ENCODE data around the gene VSIR. TPM values are rescaled to one million over a fixed set of nuclear protein-coding genes. Genes with fewer than 3 reads are reported as not detected.

Gene VSIR
- total and polyA plus RNA-seq, 10 of the 15 experiments (the other 5 are each of a cell fraction or from before 2014, with no cell fraction given) = 0.19 to 12.5 (median 6.7) TPM

DNA sequence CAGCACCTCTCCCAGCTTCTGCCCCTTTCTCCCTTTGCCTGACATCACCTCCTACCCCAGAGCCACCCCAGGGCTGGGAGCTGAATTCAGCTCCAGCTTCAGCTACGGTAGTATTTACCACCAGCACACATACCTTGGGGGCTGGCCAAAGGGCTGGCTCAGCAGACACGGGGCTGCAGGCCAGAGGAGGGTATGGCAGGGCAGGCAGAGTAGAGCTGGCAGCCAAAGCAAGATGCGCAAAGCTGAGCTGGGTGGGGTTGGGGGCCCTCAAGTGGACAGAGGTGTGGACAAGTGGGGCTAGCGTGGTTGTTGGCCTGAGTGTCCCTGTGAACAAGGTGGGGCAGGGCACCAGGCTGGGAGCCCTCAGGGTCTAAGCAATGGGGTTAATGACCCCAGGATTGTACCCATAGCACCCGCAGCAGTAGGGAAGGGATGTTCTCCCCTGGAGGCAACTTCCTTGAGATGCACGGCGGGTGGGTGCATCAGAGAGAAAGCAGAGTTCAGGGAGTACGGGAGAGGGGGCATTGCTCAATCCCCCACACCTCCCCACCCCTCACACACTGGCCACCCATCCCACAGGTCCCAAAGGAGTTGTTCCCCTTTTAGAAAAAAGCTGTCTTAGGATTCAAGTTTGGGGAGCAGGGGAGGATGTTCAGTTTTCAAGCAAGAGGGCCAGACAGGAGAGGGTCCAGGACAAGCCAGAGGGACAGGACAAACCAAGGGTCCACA, 8.0 kb downstream of the VSIR start:
- in situ Hi-C loops (cut with MboI) = no loop called here
- intact Hi-C loops (cut with micrococcal nuclease; ENCODE audit: unreplicated experiment) = no loop called here
- WGBS (ENCODE audit: insufficient coverage, insufficient replicate concordance, low lambda C conversion rate, missing lambda C conversion rate) = 69% methylated on average over 8 of the region's 8 CpGs
- ChIA-PET POLR2A (no interaction called here), RAD21 (ENCODE audit: unreplicated experiment) (interaction anchor here (1.3 to 1.8 kb wide), 2 partner anchors 38 to 57 kb away, joined by 3 to 6 read pairs; no protein-coding TSS in a partner anchor), SMC1A (ENCODE audit: uncharacterized antibody, unreplicated experiment) (interaction anchor here (1.1 to 2.4 kb wide), 4 partner anchors 8 to 101 kb away, joined by 3 to 9 read pairs (median 6); partner anchors contain the start of gene VSIR), CTCF (interaction anchor here (0.6 to 3.1 kb wide), 6 partner anchors 8 to 131 kb away, joined by 3 to 10 read pairs (median 4); partner anchors contain the start of gene VSIR)
- Histone ChIP-seq H3K36me3 (ENCODE audit: control insufficient read depth in 2 of 2, insufficient read depth in 2 of 2, low read length in 1 of 2) (no peaks in the 10 kb centered on the region; a peak in 1 of 4 replicates), H3K4me1 (ENCODE audit: control insufficient read depth, insufficient read depth, low read length) (peaks cover 29% of the 10 kb centered on the region), H3K79me2 (ENCODE audit: control insufficient read depth, insufficient read depth, low read length) (peaks cover 8% of the 10 kb centered on the region), H3K4me3 (no peak overlapping the region), H3K9me3 (replicated peaks; ENCODE audit: control insufficient read depth, insufficient read depth, low read length) (no peaks in the 10 kb centered on the region), H3K9ac (ENCODE audit: control insufficient read depth, insufficient read depth, low read length) (no peak overlapping the region), H3K4me2 (ENCODE audit: control insufficient read depth, insufficient read depth) (no peak overlapping the region), H4K20me1 (ENCODE audit: control insufficient read depth, insufficient read depth) (no peaks in the 10 kb centered on the region), H2AFZ (ENCODE audit: control insufficient read depth, low read depth, low read length) (no peak overlapping the region), H3K27me3 (replicated peaks in 1 of 2; ENCODE audit: control insufficient read depth in 2 of 2, insufficient read depth in 2 of 2, low read length in 1 of 2) (no peaks in the 10 kb centered on the region), H3K27ac (ENCODE audit: control insufficient read depth, insufficient read depth) (no peak overlapping the region)
- DNase-seq (ENCODE audit: low read depth, low spot score) = no peak
- no peak for FAIRE-seq
- ATAC-seq = no peak
- no TSS peak for BruUV-seq (replicated peaks)
- TF ChIP-seq FOXK2 (IDR thresholded peaks at IDR 0.05) (no peak), KAT2A (conservative IDR thresholded peaks at IDR 0.05; ENCODE audit: control insufficient read depth, low read depth, low read length) (no peak), CHD1 (IDR thresholded peaks at IDR 0.05; ENCODE audit: low read depth, low read length) (no peak), ETV6 (conservative IDR thresholded peaks at IDR 0.05 in 1 of 2, IDR thresholded peaks at IDR 0.05 in 1 of 2; ENCODE audit: borderline replicate concordance in 1 of 2, low read depth in 1 of 2) (no peak)
- TF ChIP-seq, protein P1, sequence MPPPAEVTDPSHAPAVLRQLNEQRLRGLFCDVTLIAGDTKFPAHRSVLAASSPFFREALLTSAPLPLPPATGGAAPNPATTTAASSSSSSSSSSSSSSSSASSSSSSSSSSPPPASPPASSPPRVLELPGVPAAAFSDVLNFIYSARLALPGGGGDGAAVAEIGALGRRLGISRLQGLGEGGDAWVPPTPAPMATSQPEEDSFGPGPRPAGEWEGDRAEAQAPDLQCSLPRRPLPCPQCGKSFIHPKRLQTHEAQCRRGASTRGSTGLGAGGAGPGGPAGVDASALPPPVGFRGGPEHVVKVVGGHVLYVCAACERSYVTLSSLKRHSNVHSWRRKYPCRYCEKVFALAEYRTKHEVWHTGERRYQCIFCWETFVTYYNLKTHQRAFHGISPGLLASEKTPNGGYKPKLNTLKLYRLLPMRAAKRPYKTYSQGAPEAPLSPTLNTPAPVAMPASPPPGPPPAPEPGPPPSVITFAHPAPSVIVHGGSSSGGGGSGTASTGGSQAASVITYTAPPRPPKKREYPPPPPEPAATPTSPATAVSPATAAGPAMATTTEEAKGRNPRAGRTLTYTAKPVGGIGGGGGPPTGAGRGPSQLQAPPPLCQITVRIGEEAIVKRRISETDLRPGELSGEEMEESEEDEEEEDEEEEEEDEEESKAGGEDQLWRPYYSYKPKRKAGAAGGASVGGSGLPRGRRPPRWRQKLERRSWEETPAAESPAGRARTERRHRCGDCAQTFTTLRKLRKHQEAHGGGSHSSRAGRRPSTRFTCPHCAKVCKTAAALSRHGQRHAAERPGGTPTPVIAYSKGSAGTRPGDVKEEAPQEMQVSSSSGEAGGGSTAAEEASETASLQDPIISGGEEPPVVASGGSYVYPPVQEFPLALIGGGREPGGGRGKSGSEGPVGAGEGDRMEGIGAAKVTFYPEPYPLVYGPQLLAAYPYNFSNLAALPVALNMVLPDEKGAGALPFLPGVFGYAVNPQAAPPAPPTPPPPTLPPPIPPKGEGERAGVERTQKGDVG (CRISPR knock-in tag; IDR thresholded peaks at IDR 0.05) = no peak
- TF ChIP-seq, protein P2, sequence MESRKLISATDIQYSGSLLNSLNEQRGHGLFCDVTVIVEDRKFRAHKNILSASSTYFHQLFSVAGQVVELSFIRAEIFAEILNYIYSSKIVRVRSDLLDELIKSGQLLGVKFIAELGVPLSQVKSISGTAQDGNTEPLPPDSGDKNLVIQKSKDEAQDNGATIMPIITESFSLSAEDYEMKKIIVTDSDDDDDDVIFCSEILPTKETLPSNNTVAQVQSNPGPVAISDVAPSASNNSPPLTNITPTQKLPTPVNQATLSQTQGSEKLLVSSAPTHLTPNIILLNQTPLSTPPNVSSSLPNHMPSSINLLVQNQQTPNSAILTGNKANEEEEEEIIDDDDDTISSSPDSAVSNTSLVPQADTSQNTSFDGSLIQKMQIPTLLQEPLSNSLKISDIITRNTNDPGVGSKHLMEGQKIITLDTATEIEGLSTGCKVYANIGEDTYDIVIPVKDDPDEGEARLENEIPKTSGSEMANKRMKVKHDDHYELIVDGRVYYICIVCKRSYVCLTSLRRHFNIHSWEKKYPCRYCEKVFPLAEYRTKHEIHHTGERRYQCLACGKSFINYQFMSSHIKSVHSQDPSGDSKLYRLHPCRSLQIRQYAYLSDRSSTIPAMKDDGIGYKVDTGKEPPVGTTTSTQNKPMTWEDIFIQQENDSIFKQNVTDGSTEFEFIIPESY (IDR thresholded peaks at IDR 0.05) = no peak
